Measurements from ENCODE around the gene FAM131A.

GRCh38 chr3:184349563-184350470 lies 12.4 kb downstream of the FAM131A start:
- TF ChIP-seq CTCF (IDR thresholded peaks at IDR 0.05) = no peak
- no peak for TF ChIP-seq POLR2A (IDR thresholded peaks at IDR 0.05)

All from right lobe of liver (tissue), 4 donors.